Activated T-cell treated with anti-CD3 and anti-CD28 coated beads for 24 hours (primary cell): ENCODE data around the gene POLR1A.
"Not testable (repeated sequence)": the region's sequence is repeated elsewhere in the genome, so short reads cannot be mapped to it uniquely, and the experiment has no call there.

Experiments
- DNase-seq: peaks from one replicate; pipeline ENCODE4 v3.0.0-alpha.2; 2020; ENCODE audit warnings: low read depth

The POLR1A gene

GRCh38 chr2:85998071-85998991, 107.4 kb downstream of the POLR1A start:
- no peak for DNase-seq

GRCh38 chr2:85997017-85997970, 108.4 kb downstream of the POLR1A start:
- DNase-seq: no peak

GRCh38 chr2:85996591-85996990, 109.1 kb downstream of the POLR1A start:
- DNase-seq: no peak

GRCh38 chr2:85995648-85996529, 109.8 kb downstream of the POLR1A start:
- DNase-seq: no peak

DNA sequence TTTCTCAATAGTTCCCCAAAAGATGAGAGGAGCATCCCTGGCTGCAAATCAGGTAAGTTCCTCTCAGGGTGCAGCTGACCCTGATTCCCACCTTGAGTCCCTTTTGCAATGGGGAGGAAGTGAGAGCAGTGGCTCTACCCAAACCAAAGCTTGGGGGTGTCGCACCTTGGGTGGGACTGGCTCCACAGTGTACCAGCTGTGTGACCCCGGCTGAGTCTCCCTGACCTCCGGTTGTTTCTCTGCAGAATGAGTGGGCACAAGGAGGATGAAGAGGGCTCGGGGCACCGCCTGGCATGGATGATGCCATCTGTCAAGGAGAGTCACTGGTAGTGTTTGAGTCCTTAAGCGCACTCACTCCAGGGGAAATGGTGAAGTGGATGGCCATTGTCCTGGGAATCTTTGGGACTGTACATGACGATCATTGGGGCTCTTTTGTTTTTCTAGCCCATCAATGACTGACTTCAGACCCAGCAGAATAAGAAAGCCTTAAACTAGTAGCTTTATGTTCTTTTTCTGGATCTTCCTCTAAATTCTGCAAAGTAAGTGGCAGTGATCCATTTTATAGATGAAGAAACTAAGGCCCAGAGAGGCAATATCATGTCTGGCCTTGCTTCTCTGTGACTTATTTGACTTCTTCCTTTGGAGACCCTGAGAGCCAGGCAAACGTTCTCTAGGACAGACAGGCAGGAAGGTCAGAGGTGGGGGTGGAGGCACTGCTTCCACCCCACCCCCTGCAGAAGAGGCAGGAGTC, 110.6 kb downstream of the POLR1A start:
- DNase-seq: no peak

GRCh38 chr2:85994421-85994777, 111.3 kb downstream of the POLR1A start:
- no peak for DNase-seq

DNA sequence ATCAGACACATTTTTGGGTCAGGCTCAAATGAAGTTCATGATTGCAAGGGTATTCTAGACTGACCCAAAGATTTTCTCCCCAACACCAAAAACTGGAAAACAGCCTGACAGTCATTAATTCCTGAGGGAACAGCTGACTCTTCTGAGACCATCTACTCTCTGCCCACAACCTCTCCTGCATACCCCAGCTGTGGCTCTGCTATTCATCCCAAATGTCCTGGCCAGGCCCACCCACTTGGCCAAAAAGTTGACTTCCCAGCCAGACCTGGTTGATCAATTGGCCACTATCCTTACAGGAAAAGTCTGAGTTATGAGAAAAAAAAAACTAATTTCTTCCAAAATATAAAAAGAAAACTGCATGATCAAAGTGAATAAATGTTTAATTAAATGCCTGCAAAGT, 113.1 kb downstream of the POLR1A start:
- DNase-seq: no peak

DNA sequence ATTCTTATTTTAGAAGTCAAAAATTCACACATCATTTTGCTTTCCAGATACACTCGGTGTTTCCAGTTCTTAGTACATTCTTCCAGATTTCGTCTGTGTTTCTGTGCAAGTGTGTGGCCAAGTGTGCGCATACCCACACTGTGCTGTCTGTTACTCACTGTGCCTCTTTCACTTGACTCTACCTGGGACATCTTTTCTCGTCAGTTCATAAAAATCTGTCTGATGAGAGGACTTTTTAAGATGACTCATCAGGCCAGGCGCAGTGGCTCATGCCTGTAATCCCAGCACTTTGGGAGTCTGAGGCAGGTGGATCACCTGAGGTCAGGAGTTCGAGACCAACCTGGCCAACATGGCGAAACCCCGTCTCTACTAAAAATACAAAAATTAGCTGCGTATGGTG, 113.6 kb downstream of the POLR1A start:
- not testable (repeated sequence) for DNase-seq

DNA sequence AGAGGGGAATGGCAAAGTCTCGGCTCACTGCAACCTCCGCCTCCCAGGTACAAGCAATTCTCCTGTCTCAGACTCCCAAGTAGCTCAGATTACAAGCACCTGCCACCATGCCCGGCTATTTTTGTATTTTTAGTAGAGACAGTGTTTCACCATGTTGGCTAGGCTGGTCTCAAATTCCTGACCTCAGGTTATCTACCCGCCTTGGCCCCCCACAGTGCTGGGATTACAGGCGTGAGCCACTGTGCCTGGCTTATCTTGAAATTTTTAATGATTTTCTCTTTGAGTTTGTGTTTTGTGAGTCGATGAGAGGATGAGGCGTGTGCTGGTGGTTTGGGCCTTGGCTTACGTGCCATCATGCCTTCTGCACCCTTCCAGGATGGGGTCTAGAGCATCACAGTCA, 115.6 kb downstream of the POLR1A start:
- DNase-seq: no peak

DNA sequence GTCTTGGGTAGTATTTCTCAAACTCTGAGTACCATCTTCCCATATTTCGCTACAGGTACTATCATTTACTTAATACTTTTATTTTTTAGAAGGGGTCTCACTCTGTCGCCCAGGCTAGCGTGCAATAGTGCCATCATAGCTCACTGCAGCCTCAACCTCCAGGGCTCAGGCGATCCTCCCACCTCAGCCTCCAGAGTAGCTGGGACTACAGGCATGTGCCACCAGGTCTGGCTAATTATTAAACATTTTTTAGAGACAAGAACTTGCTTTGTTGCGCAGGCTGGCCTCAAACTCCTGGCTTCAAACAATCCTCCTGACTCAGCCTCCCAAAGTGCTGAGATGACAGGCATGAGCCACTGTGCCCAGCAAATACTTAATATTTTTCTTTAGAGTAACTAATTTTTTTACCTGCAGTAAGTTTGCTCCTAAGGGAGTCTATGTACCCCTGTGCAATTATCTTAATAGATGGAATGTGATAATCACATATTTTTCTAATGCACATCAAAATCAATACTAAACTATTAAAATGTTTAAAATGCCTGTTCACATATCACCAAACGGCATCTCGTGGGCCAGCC, 116.3 kb downstream of the POLR1A start:
- DNase-seq: no peak

DNA sequence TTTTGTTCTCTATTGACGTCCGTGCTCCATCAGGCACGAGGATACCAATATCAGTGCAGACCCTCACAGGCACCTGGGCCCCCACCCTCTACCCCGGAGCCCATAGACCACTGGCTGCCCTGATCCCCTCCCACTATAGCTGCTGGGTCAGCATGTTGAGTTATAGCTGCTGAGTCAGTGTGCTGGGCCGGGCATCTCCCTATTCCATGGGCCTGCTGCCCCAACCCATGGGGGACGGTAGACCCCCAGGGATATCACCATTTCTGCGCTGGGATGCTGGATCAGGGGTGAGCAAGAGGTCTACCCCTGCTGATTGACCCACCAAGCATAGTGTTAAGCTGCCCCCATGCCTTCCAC, 116.8 kb downstream of the POLR1A start:
- DNase-seq: no peak

GRCh38 chr2:85988175-85988913, 117.3 kb downstream of the POLR1A start:
- DNase-seq: no peak

DNA sequence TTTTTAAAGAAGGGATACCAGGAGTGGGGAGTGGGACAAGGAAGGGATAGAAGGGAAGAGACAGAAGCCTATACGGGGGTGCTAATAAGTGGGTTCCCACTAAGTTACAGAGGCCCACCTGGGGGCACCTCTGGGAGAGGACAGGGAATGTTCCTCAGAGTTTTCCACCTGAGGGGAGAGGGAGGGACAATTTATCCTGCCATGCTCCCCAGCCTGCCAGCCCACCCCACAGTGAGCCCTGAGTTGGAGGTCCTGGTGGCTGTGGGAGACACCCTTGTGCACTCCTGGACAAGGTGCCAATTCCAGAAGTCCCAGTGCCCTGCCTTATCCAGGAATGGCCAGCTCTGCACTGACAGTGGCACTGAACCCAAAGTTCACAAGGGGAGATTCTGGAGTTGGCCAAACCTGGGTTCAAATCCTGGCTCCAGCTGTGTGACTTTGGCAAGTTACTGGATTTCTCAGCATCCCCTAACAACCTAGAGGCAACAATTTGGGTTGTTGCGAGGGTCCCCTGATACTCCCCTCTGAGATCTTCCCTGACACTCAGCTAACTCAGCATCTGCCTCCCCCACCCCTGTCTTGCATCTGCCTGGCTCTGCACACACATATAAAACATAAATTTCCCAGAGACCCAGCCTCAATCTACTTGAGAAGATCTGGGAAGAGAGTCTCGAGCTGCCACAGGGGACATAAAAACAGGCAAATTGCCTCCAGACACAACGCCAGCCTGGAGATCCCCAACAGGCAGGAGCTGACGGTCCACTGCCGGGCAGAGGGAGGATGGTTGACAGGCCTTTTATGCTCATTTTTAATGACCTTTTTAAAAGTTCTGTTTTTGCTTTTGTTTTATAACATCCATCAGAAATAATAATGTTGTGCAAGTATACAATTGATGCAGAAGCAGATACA, 118.2 kb downstream of the POLR1A start:
- DNase-seq: no peak

GRCh38 chr2:85986121-85986520, 119.6 kb downstream of the POLR1A start:
- no peak for DNase-seq

GRCh38 chr2:85984788-85985187, 120.9 kb downstream of the POLR1A start:
- DNase-seq: no peak

DNA sequence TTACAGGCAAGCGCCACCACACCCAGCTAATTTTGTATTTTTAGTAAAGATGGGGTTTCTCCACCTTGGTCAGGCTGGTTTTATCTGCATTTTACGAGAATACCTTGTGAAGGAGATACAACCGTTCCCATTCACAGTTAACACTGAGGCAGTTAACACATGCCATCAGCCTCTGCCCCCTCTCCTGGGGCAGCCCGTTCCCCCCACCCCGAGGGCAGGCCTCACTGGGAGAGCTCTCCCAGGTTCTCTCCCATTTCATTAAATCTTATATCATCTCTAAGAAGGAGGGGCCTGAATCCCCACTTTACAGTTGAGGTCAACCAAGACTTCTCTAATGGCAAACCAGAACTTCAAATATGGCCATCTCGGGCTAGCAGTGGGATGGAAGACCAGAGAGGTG, 121.9 kb downstream of the POLR1A start:
- no peak for DNase-seq

DNA sequence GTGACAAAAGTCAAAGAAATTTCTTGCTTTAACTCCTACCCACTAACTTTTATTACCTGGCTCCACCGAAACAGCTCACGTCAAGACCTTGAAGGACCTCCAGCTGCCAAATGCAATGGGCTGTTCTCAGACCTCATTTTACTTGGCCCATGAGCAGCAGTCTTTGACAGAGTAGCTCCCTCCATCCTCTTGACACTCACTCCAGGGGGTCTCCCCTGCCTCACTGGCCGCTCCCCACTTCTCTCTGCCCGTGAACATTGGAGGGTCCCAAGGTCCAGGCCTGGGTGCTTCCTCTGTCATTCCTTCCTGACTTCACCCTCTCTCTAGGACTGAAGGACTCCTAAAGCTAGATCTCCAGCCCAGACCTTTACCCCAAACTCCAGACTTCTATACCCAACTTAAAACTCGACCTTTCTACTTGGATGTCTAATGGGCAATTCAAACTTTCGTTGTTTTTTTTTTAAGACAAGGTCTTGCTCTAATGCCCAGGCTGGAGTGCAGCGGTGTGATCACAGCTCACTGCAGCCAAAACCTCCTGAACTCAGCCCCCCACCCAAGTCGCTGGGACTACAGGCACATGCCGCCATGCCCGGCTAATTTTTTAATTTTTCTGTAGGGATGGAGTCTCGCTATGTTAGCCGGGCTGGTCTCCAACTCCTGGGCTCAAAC, 124.0 kb downstream of the POLR1A start:
- no peak for DNase-seq
